Prostate gland (tissue), 2 donors: ENCODE data around the gene PRRT4. TPM values are rescaled to one million over a fixed set of nuclear protein-coding genes. Genes with fewer than 3 reads are reported as not detected.
A peak's percentile ranks its signal among the peaks of the same experiment; 100 is the strongest.

Source experiments
- DNase-seq: peaks from one replicate; pipeline ENCODE4 v3.0.0-alpha.2; 2019; ENCODE audit warnings: low spot score
- H3K27ac ChIP-seq, 2 donors: fragments of 200-600 bp; sonication (generic); 2 replicates each; pipeline ENCODE4 v1.5.1; 2017 to 2019
- H3K27me3 ChIP-seq: fragments of 200-600 bp; sonication (generic); replicated peaks from 2 replicates; pipeline ENCODE4 v1.5.1; 2019; ENCODE audit not compliant: insufficient read depth
- H3K36me3 ChIP-seq, 2 donors: fragments of 200-600 bp; sonication (generic); 1 replicate in 1 of 2; 2 replicates in 1 of 2; pipeline versions ENCODE4 v1.5.1 to v1.8.1; 2017 to 2019
- H3K4me1 ChIP-seq: fragments of 200-600 bp; sonication (generic); replicated peaks from 2 replicates; pipeline ENCODE4 v1.5.1; 2019
- H3K4me3 ChIP-seq, 2 donors: fragments of 200-600 bp; sonication (generic); 2 replicates each; pipeline ENCODE4 v1.5.1; 2017 to 2019
- H3K9me3 ChIP-seq: fragments of 200-600 bp; sonication (generic); 2 replicates; pipeline ENCODE4 v1.5.1; 2017
- CTCF ChIP-seq, 4 experiments: fragments of 200-600 bp in 2 of 4; fragments of 450-650 bp in 2 of 4; sonication (generic) in 2 of 4; IDR thresholded peaks; 1 replicate in 3 of 4; 2 replicates in 1 of 4; pipeline ENCODE4 v1.5.1; 2016 to 2019; ENCODE audit warnings: antibody characterized with exemption in 4 of 4, mild to moderate bottlenecking in 2 of 4, moderate library complexity in 2 of 4
- POLR2A ChIP-seq: fragments of 450-650 bp; IDR thresholded peaks from one replicate; pipeline ENCODE4 v1.6.1; 2016; ENCODE audit warnings: antibody characterized with exemption, mild to moderate bottlenecking
- POLR2AphosphoS5 ChIP-seq: sonication (generic); formaldehyde crosslinking; IDR thresholded peaks from one replicate; pipeline ENCODE4 v1.6.1; 2017; ENCODE audit warnings: antibody characterized with exemption
- WGBS: methylation state at CpG from one replicate; pipeline ENCODE4 v1.1.5; 2018; 5-methylcytosine and 5-hydroxymethylcytosine counted together
- intact Hi-C: fragments of 100-400 bp; cut with DNase I; formaldehyde crosslinking; loops from one replicate; pipeline ENCODE4 v1.14.2; 2022
- total RNA-seq, 2 donors: library from RNA; depleted of rRNA; stranded (reverse); fragments of >200 nt; gene quantifications; one replicate each; pipeline ENCODE4 v1.1.0, GENCODE V29; 2016

Gene PRRT4
- total RNA-seq, 2 donors from 2014 or later, result 0.05 to 1.2 TPM

DNA sequence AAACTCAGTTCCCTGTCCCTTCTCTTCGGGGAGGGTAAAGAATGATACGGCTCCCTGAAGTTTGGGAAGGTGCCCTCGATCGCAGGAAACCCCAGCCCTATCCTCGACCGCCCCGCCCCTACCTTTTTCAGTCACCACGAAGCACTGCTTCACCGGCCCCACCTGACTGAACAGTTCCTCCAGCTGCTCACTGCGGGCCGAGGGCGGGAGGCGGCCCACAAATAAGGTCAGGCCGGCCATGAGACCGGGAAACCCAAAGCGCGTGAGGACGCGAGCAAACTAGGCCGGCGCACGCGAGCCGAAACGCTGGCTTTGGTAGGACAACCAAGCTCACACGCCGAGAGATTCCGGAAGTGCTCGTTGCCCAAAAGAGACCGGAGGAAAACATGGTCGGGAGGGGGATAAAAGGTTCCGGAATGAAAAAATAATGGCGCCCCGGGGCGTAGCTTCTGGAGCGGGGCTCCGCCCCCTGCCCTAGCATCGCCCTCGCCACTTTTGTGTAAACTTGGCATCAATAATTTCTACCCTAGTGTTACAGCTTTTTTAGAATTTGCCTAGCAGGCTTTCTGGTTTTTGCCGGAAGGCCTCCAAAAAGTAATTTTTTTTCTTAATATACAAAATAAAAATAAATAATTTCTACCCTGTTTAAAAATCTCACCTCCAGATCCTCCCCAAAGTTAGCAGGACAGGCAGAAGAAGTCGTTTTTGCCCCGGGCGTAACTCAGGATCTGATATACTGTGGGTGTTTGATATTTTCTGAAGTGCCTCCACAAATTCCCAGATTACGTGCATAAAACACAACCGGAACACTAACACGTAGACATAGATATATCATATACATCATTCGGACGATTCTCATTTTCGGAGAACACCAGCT, 17.7 kb downstream of the PRRT4 start, which contains the start of gene RBM28:
Gene RBM28 (minus strand): TSS at position 355 of the 877 bp plus-strand sequence. CDS start 115 bp downstream, at position 240.
- Histone ChIP-seq H3K36me3 (no peaks in the 10 kb centered on the region), H3K4me1 (peaks cover 6% of the 10 kb centered on the region), H3K27me3 (no peaks in the 10 kb centered on the region), H3K27ac (peak within 1 kb of the TSS; percentile 76 to 79), H3K9me3 (no peaks in the 10 kb centered on the region), H3K4me3 (peak within 1 kb of the TSS; percentile 61 to 75)
- WGBS, result 12% methylated on average over 49 of the region's 49 CpGs
- DNase-seq, result peak; percentile 72
- TF ChIP-seq POLR2A, result no peak
- TF ChIP-seq POLR2AphosphoS5, result peak; percentile 96
- intact Hi-C loops, result loop anchor here (5.0 kb wide), 1 partner anchor 951 kb away; the partner anchor contains the start of gene ZNF800

DNA sequence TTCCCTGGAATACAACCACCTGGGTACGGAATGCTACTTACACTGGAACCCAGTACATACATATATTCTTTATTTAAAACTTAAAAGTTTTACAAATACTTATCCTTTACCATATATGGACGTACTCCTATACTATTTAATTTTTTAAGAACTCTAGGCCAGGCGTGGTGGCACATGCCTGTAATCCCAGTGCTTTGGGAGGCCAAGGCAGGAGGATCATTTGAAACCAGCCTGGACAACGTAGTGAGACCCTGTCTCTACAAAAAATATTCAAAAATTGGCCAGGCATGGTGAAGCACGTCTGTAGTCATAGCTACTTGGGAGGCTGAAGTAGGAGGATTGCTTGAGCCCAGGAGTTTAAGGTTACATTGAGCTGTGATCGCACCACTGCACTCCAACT, 19.8 kb downstream of the PRRT4 start:
- 83% methylated on average over 6 of the region's 6 CpGs for WGBS
- H3K4me1 ChIP-seq, result peaks cover 6% of the 10 kb centered on the region
- DNase-seq, result no peak
- H3K27ac ChIP-seq, result no peak overlapping the region
- intact Hi-C loops, result loop anchor here (5.0 kb wide), 1 partner anchor 949 kb away; the partner anchor contains the start of gene ZNF800
- TF ChIP-seq CTCF (IDR thresholded peaks at IDR 0.05) (no peak), POLR2A (no peak), POLR2AphosphoS5 (no peak)
- no peaks in the 10 kb centered on the region for H3K36me3 ChIP-seq
- H3K9me3 ChIP-seq, result no peaks in the 10 kb centered on the region
- H3K4me3 ChIP-seq, result no peak overlapping the region
- no peaks in the 10 kb centered on the region for H3K27me3 ChIP-seq

- H3K9me3 ChIP-seq, result no peaks in the 10 kb centered on the region
- DNase-seq, result no peak
- no peak overlapping the region for H3K4me3 ChIP-seq
- H3K27ac ChIP-seq, result no peak overlapping the region
- WGBS, result 88% methylated on average over 3 of the region's 3 CpGs
- H3K27me3 ChIP-seq, result no peaks in the 10 kb centered on the region
- H3K36me3 ChIP-seq, result peaks cover 3 to 6% of the 10 kb centered on the region in 2 donors
- TF ChIP-seq CTCF (IDR thresholded peaks at IDR 0.05), result no peak
- TF ChIP-seq POLR2AphosphoS5, result no peak
- TF ChIP-seq POLR2A, result no peak
- no peaks in the 10 kb centered on the region for H3K4me1 ChIP-seq
- intact Hi-C loops, result no loop called here
Measured at GRCh38 chr7:128335730-128336129, 25.8 kb downstream of the PRRT4 start.

- H3K27ac ChIP-seq, result no peak overlapping the region
- H3K9me3 ChIP-seq, result no peaks in the 10 kb centered on the region
- intact Hi-C loops, result loop anchor here (5.0 to 10.0 kb wide), 2 partner anchors 187 to 610 kb away; no protein-coding TSS in a partner anchor
- no peaks in the 10 kb centered on the region for H3K4me1 ChIP-seq
- TF ChIP-seq CTCF (IDR thresholded peaks at IDR 0.05) (no peak), POLR2A (no peak), POLR2AphosphoS5 (no peak)
- H3K36me3 ChIP-seq, result peaks cover 4 to 9% of the 10 kb centered on the region in 2 donors
- no peaks in the 10 kb centered on the region for H3K27me3 ChIP-seq
- no peak for DNase-seq
- WGBS, result 88% methylated on average over 9 of the region's 9 CpGs
- H3K4me3 ChIP-seq, result no peak overlapping the region
Measured at GRCh38 chr7:128324368-128324680, 37.2 kb downstream of the PRRT4 start.

- Histone ChIP-seq H3K36me3 (peaks cover 4 to 9% of the 10 kb centered on the region in 2 donors), H3K27ac (no peak overlapping the region), H3K9me3 (no peaks in the 10 kb centered on the region), H3K4me1 (no peaks in the 10 kb centered on the region), H3K27me3 (no peaks in the 10 kb centered on the region), H3K4me3 (no peak overlapping the region)
- intact Hi-C loops, result loop anchor here (5.0 to 10.0 kb wide), 2 partner anchors 186 to 609 kb away; no protein-coding TSS in a partner anchor
- 81% methylated on average over 10 of the region's 10 CpGs for WGBS
- TF ChIP-seq POLR2AphosphoS5 (no peak), CTCF (IDR thresholded peaks at IDR 0.05) (no peak), POLR2A (no peak)
- DNase-seq, result no peak
Measured at GRCh38 chr7:128323459-128324367, 37.8 kb downstream of the PRRT4 start.
